ENCODE measurements around the gene STON1.
A peak's percentile ranks its signal among the peaks of the same experiment; 100 is the strongest.
"Not testable (repeated sequence)": the region's sequence is repeated elsewhere in the genome, so short reads cannot be mapped to it uniquely, and the experiment has no call there.

Gene STON1

DNA sequence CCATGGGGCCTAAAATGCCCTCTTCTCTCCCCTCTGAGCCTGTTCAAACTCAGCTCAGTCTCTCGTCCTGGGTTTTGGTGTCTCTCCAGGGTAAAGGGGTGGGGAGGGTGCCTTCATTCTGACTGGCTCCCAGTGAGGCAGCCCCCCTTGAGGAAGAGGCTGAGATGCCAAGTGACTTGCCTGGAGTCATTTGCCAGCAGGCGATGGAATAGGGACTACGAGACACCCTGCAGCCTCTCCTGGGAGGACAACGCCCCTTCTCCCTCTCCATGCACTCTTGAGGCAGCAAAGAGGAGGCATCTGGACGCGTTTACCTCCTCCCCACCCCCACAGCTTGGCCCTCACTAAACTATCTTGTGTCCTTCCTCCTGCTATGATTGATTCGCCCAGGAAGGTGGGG is 760 bp upstream of the STON1 start:
- DNase-seq (ENCODE audit: low read depth), result no peak

DNA sequence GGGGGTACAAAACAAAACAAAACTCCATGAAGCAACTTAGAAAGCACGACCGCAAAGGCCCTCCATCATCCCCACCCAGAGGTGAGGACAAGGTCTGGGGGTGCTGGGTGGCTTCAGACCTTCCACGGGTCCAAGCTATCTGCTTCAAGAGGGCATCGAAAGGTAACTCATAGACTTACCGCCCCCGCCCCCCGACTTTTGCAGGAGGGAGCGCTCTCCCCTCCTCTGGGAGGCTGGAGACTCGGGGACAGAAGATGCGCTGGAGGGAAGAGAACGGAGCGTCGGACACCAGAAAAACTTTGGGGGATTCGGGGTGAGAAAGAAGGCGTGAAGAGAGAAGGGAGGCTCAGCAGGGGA is 300 bp upstream of the STON1 start:
- no peak for DNase-seq (ENCODE audit: low read depth)

DNA sequence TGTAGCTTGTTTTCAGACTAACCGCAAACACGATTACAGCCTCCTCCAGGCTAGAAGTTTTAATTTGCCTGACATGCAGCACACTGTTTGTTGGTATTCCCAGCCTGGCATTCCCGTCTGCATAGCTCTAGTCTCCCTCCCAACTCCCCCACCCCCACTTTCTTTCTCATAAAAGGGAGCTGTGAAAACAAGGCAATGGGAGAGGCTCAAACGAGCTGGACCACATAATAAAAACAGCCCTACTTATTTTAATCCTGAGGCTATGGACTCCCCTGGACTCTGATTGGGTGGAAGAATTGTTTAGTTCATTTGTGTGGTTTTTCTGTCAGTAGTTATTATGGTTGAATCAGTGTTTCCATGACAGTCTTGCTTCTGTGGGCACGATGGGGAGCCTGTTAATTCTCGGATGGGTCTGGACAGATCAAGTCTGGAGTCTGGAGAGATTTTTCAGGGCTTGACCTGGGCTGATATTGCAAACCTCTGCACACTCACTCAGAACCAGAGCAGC is 1.2 kb downstream of the STON1 start:
- peak; percentile 88 for DNase-seq (ENCODE audit: low read depth)

DNA sequence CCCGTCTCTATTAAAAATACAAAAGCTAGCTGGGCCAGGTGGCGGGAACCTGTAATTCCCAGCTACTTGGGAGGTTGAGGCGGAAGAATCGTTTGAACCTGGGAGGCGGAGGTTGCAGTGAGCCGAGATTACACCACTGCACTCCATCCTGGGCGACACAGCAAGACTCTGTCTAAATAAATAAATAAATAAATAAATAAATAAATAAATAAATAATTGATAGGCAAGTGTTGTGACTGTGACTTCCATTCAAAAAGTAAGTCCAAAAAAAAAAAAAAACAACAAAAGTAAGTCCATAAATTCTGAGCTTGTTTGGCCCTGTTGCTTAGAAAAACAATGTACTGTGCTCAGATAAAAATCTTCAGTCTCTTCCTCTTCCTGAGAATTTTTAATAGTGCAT is 2.2 kb downstream of the STON1 start:
- no peak for DNase-seq (ENCODE audit: low read depth)

DNA sequence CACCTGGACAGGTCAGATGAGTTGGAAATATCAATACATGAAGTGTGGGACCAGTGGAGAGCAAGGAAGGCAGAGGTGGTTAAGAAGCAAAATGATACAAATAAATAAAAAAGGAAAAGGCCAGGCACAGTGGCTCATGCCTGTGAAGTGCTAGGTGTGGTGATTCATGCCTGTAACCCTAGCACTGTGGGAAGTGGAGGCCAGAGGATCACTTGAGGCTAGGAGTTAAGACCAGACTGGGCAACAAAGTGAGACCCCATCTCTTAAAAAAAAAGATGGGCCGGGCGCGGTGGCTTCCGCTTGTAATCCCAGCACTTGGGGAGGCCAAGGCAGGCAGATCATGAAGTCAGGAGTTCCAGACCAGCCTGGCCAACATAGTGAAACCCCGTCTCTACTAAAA is 2.9 kb downstream of the STON1 start:
- DNase-seq (ENCODE audit: low read depth), result no peak

DNA sequence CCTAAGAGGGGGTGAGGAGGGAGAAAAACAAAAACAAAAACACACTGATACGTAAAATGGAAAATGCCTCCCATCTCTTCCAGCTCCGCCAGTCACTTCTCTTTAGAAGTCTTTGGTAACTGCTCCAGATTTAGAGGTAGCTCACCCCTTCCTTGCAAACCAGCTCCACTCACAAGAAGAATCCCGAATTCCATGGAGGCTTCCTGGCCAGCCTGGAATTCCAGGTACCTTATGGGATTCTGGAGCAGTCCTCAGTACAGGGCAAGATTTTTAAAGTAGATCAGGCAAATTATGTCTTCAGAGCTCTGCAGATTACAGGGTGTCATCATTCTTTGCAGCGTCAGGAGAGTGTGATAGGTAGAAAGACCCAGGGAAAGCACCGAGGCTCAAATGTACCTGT is 4.8 kb downstream of the STON1 start:
- DNase-seq (ENCODE audit: low read depth), result no peak

DNA sequence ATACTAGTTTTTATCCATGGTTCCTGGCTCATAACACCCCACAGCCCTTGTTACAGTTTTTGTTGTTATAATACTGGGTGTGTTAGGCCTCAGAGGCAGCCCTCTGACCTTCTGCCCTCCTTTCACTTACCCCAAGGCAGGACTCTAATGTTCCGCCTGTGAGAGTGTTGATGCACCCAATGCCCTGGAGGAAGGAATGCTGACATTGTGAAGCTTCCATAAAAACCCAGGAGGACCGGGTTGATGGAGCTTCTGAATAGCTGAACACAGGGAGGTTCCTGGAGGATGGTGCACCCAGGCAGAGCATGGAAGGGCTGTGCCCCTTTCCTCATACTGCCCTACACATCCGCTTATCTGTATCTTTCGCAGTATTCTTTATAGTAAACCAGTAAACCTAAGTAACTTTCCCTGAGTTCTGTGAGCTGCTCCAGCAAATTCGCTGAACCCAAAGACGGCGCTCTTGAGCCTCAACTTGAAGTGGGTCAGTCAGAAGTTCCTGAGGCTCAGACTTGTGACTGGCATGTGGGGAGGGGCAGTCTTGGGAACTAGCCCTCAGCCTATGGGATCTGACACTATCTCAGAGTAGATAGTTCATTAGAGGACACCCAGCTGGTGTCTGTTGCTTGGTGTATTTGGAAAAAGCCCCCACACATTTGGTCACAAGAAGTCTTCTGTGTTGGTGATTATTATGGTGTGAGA is 10.4 kb downstream of the STON1 start:
- no peak for DNase-seq (ENCODE audit: low read depth)

DNA sequence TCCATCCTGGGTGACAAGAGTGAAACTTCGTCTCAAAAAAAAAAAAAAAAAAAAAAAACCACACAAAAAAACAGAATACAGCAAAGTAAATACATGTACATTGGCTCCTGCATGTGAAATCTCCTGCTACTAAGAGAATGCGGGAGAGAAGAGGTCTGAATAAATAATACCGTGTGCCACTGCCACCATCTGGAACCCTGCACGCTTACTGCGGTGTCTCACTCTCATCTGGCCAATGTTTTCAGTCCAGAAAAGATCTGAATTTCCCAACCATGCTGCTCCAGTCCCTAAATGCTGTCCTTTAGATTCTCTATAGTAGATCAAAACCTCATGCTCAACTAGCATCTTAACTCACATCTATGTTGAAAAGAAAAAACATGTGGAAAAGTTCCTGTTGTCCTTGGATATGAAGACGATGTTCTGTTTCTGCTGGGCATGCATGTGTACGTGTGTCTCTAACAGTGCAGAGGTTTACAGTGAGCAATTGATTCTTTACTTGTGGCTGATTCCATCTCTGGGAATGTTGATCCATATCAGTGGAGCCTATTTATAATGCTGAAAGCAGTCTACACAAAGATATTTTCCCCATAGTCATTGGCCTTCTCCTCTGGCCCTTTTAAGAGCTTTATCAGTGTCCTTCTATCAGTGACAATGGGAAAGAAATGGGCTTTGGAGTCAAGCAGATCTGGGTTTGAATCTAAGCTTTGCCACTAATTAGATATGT is 11.9 kb downstream of the STON1 start:
- DNase-seq (ENCODE audit: low read depth), result no peak

DNA sequence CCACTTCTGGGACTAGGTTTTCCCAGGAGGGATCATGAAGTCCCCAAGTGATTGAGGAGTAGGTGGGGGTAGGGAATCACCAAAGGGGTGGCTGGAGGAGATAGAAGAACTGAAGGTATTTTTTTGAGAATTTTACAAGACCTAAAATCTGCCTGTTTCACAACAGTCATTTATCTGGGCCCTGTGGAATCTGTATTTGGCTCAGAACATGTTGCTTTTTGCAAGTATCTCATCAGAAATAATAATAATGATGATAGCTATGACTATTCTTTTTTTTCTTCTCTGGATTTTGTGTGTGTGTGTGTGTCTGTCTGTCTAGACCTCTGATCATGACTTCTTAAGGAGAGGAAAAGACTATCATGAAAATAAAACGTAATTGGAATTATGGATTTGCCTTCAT is 13.9 kb downstream of the STON1 start:
- DNase-seq (ENCODE audit: low read depth), result no peak

DNA sequence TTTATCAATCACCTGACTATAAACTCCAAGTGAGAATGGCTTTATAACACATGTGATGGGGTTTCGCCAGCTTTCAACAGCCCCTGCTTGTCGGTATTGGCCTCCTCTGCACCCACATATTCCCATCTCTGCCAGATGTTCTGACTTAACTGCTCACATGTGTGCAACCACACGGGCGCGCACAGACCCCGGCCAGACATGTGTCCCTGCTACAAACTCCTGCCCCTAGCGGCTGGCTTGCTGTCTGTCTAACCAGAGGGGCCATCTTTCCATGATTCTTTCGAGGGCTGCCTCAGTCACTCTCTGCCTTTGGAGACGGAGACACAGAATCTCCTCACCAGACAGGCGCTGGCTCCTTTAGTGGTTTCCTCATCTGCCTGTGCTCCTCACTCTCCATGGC is 15.3 kb downstream of the STON1 start:
- DNase-seq (ENCODE audit: low read depth), result no peak

DNA sequence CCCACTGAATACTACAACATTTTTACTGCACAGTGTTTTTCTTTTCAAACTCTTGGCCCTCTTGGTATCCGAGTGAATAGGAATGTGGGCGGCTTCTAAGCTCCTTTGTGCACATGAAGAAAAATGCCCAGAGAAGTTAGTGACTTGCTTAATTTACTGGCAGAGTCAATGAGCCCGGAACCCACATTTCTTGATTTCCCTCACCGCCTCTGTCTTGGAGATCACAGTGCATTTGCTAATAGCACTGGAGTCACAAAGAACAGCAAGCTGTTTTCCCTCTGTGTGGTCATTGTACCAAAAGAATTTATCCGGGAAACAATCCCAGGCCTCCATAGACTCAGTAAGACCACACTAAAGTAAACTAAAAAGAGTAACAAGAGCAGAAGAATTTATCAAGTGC is 18.9 kb downstream of the STON1 start:
- peak; percentile 54 for DNase-seq (ENCODE audit: low read depth)

DNA sequence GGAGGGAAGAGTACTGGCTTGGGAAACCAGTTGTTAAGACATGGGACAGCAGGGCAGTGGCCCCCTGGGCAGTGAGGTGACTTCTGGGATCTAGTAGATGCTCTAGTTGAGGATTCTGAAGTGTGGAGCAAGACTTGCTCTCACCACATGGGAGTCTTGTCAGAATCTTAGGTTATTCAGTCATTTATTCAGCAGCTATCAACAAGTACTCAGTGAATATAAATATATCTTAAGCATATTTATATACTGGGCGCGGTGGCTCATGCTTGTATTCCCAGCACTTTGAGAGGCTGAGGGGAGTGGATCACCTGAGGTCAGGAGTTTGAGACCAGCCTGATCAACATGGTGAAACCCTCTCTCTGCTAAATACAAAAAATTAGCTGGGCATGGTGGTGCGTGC is 20.0 kb downstream of the STON1 start:
- no peak for DNase-seq (ENCODE audit: low read depth)

DNA sequence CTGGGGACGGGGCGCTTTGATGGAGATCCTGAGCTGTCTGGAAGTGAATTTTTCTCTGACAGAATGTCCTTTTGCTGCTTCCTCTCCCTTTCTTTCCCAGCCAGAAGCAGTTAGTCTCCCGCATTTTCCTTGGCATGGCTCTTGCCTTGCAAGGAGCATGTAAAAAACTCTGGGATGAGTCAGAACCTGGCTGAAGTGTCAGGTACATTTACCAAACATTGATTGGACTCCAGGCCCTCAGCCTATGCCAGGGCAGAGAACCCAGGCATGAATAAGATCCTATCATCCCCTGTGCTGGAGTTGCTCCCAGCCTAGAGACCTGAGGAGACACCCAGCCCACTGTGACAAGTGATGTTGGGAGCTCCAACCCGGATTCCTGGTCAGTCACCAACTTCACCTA is 21.6 kb downstream of the STON1 start:
- DNase-seq (ENCODE audit: low read depth), result no peak

DNA sequence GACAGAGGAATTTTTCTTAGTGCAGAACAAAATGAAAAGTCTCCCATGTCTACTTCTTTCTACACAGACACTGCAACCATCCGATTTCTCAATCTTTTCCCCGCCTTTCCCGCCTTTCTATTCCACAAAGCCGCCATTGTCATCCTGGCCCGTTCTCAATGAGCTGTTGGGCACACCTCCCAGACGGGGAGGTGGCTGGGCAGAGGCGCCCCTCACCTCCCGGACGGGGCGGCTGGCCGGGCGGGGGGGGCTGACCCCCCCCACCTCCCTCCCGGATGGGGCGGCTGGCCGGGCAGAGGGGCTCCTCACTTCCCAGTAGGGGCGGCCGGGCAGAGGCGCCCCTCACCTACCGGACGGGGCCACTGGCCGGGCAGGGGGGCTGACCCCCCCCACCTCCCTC is 25.1 kb downstream of the STON1 start:
- not testable (repeated sequence) for DNase-seq (ENCODE audit: low read depth)

DNA sequence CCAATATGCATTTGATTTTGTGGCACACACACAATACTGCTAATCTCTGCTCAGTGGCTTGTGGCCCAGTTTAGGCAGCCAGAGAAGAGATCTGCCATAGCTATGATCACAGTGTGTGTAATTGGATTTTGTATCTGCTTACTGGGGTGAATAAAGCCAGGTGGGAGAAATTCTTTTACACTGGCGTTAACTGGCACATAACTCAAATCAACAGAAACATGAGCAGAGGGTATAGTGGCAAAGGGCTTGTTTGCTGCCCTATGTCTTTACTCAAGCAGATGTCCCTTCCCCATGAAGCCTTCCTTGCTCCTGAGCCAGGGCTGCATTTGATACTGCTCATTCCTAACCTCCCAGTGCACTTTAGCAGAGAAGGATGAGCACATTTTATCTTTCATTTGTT is 28.5 kb downstream of the STON1 start:
- DNase-seq (ENCODE audit: low read depth), result no peak

DNA sequence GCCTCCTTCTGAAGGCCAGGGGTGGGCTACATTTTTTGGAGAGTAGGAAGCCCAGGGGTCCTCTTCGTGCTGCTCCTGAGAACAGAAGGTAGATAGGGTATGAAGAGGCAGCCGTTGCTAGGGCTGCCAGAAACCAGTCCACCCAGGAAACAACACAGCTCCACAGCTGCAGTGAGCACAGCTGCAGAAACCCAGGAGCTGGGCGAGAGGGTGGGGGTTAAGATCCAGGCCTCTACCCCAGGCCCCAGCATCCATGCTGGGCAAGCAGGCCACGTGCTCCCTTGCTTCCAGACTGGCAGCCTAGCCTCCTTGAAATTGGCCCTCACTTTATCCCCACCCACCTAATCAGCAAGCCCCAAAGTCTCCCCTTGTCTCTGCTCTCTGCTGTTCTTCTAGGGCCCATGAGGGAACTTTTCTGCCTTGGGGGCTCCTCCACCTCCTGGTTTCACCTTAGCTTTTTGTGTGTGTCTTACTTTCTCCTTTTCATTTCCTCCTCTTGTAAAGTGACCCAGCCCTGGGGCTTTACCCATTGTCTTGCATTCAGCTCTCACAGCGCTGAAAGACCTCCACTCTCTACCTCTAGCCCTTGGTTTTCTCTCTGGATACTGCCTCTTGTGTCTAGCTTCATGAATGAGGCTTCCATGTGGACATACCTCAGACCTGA is 30.7 kb downstream of the STON1 start:
- DNase-seq (ENCODE audit: low read depth), result no peak

DNA sequence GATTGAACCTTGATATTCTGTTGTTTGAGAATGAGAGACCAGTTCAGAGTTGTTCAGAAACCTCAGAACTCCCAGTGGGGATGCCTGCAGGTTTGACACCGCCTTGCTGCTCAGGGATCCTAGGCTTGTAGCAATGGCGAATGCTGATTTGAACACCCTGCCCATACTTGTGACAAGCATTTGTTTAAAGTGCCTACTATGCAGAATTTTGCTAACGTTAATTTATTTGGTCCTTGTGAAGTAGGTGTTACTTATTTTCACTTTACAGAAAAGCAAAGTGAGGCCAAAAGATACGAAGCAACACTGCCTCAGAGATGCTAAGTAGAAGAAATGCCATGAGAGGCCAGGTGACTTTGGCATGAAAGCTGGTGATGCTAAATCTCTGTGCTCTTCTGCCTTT is 32.3 kb downstream of the STON1 start:
- no peak for DNase-seq (ENCODE audit: low read depth)

DNA sequence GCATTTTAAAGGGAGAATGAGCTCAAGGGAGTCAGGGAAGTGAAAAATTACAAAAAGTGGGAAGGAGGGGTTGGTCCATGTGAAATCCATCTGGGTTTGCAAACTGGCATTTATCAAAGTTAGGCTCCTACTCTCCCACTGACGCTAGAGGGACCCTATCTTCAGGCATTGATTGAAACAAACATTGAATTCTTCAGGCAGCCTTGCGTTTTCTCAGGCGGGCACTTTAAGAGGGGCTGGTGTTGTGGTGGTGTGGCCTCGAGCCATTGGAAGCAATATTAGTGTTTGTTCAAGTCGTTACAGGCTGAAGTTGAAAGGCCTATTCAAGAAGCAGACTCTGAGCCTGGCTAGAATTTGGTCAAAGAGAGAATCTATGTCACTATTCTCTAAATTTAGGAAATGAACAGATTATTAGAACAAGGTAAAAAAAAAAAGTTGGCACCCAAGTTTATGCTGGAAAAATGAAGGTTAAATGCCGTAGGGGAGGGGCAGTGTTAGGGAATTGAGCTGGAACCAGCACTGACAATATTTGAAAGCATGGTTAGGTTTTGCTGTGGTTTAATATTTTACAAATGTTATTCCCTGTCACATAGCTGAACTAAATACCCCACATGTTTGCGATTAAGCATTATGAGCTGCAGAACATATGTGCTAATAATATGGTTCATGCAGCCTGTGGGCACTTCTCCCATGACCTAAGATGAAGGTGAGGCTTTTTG is 36.8 kb downstream of the STON1 start:
- DNase-seq (ENCODE audit: low read depth), result peak; percentile 31

DNA sequence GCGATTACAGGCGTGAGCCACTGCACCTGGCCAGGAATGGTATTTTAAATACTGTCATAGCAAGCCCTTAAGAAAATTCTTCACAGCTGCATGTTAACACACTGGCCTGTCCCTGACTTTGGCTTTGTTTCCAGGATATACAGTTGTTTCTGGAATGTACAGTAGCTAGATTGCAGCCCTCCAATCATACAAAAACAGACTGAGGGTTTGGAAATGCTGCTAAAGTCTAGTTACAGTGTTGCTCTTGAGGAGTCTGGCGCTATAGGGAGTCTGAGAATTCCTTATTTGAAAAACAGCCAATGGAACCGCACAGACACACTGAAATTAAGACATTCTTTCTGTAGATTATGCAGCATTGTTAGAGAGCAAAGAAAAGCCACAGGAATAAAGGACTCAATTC is 37.7 kb downstream of the STON1 start:
- DNase-seq (ENCODE audit: low read depth), result no peak

DNA sequence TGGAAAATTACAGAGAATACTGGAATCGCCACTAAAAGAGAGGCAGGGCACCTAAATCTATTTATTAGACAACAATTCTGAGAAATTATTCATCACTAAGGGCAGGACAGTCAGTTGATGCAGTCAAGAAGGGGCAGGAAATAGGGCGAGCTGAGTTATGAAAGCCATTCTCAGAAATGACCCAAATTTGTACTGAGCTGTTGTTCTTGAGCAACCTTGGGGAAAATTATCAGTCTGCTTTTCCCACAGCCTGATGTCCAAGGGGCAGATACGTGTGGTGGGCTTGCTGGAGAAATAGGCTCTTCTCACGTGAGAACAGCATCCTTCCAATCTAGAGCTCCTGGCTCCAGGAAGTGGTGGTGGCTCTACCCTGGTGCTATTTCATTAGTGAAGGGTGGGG is 38.6 kb downstream of the STON1 start:
- no peak for DNase-seq (ENCODE audit: low read depth)

DNA sequence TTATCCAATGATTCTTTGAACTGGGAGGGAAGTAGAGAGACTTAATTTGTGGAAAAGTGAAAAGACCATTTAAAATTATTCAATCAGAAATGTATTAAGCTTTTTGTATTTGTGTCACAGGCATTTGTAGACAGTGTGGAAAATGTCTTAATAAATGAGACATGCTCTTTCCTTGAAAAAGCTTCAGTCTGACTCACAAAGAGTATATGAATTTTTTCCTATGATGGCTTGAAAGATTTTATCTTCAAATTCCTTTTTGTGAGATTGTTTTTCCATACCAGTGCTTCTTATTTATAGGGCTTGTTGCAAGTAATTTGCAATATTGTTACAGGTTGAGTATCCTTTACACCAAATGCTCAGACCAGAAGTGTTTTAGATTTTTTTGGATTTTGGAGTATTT is 39.5 kb downstream of the STON1 start:
- no peak for DNase-seq (ENCODE audit: low read depth)

DNA sequence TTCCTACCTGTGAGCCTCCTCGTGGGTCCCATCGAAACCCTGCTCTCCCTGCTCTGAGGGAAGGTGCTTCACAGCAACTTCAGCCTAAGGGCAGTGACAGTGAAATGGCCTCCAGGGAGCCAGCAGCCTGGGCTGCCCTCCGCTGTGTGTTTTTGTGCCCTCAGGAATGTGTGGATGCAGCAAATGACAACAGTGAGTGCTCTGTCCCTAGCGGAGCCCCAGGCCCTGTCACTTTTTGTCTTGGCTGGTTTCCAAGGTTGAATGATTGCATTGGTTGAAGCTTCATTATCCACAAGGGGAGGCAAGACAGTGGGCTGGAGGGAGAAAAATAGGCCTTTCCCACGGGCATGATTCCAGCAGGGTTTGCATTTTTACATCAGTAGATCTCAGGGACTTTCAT is 42.9 kb downstream of the STON1 start:
- no peak for DNase-seq (ENCODE audit: low read depth)
